GM18526 (cell line): Measurements from ENCODE around the gene PCDHGB7.

Experiments
- POLR2A ChIP-seq: IDR thresholded peaks from 3 replicates; pipeline ENCODE4 v1.6.1; 2011; ENCODE audit not compliant: insufficient read length; ENCODE audit errors: extremely low read depth

PCDHGB7 gene

DNA sequence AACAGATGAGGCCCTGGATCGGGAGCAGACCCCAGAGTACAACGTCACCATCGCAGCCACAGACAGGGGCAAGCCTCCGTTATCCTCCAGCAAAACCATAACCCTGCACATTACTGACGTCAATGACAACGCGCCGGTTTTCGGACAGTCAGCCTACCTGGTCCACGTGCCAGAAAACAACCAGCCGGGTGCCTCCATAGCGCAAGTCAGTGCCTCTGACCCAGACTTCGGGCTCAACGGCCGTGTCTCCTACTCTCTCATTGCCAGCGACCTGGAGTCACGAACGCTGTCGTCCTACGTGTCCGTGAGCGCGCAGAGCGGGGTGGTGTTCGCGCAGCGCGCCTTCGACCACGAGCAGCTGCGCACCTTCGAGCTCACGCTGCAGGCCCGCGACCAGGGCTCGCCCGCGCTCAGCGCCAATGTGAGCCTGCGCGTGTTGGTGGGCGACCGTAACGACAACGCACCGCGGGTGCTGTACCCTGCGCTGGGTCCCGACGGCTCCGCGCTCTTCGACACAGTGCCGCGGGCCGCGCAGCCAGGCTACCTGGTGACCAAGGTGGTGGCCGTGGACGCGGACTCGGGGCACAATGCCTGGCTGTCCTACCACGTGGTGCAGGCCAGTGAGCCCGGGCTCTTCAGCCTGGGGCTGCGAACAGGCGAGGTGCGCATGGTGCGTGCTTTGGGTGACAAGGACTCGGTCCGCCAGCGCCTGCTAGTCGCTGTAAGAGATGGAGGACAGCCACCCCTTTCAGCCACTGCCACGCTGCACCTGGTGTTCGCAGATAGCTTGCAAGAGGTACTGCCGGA is 1.8 kb downstream of the PCDHGB7 start:
- TF ChIP-seq POLR2A: no peak

DNA sequence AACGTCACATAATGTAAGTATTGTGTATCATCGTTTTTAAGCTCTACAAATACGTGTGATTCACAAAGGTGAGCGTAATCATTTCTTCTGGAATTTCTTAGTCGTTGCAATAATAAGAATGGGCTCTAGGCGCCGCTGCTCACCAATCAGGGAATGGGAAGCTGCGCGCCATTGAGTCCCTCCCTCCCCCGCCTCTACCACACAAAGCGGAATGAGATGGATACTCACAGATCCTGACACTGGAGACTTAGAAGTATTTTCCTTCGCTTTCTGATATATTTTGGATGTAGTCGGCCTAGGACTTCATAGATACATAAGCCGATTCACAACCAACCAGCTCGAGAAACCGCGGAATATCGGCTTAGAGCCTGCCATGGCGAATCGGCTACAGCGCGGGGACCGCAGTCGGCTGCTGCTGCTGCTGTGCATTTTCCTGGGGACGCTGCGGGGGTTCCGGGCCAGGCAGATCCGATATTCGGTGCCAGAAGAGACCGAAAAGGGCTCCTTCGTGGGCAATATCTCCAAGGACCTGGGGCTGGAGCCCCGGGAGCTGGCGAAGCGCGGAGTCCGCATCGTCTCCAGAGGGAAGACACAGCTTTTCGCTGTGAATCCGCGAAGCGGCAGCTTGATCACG is 3.5 kb downstream of the PCDHGB7 start, which contains the start of gene PCDHGA11:
Gene PCDHGA11, plus strand, starts transcription at position 197 of the 634 bp plus-strand sequence. Its CDS starts 177 bp downstream, at position 374.
- TF ChIP-seq POLR2A: no peak

DNA sequence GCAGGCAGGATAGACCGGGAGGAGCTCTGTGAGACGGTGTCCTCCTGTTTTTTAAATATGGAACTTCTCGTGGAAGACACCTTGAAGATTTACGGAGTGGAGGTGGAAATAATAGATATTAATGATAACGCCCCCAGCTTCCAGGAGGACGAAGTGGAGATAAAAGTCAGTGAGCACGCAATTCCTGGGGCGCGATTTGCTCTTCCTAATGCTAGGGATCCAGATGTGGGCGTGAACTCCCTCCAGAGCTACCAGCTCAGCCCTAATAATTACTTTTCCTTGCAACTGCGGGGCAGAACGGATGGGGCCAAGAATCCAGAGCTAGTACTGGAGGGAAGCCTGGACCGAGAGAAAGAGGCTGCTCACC is 4.0 kb downstream of the PCDHGB7 start:
- no peak for TF ChIP-seq POLR2A

DNA sequence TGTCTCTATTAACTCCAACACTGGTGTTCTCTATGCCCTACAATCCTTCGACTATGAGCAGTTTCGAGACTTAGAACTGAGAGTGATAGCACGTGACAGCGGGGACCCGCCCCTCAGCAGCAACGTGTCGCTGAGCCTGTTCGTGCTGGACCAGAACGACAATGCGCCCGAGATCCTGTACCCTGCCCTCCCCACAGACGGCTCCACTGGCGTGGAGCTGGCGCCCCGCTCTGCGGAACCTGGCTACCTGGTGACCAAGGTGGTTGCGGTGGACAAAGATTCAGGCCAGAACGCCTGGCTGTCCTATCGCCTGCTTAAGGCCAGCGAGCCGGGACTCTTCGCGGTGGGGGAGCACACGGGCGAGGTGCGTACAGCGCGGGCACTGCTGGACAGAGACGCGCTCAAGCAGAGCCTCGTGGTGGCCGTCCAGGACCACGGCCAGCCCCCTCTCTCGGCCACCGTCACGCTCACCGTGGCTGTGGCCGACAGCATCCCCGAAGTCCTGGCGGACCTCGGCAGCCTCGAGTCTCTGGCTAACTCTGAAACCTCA is 5.3 kb downstream of the PCDHGB7 start:
- no peak for TF ChIP-seq POLR2A

DNA sequence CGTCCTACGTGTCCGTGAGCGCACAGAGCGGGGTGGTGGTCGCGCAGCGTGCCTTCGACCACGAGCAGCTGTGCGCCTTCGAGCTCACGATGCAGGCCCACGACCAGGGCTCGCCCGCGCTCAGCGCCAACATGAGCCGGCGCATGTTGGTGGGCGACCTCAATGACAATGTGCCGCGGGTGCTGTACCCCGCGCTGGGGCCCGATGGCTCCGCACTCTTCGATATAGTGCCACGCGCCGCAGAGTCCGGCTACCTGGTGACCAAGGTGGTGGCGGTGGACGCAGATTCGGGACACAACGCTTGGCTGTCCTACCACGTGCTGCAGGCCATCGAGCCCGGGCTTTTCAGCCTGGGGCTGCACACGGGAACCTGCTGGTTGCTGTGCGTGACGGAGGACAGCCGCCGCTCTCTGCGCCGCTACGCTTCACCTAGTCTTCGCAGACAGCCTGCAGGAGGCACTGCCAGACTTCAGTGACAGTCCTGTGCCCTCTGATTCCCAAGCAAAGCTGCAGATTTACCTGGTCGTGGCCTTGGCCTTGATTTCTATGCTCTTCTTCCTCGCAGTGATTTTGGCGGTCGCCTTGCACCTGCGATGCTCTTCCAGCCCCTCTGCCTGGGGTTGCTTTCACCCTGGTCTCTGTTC is 10.4 kb downstream of the PCDHGB7 start:
- no peak for TF ChIP-seq POLR2A

DNA sequence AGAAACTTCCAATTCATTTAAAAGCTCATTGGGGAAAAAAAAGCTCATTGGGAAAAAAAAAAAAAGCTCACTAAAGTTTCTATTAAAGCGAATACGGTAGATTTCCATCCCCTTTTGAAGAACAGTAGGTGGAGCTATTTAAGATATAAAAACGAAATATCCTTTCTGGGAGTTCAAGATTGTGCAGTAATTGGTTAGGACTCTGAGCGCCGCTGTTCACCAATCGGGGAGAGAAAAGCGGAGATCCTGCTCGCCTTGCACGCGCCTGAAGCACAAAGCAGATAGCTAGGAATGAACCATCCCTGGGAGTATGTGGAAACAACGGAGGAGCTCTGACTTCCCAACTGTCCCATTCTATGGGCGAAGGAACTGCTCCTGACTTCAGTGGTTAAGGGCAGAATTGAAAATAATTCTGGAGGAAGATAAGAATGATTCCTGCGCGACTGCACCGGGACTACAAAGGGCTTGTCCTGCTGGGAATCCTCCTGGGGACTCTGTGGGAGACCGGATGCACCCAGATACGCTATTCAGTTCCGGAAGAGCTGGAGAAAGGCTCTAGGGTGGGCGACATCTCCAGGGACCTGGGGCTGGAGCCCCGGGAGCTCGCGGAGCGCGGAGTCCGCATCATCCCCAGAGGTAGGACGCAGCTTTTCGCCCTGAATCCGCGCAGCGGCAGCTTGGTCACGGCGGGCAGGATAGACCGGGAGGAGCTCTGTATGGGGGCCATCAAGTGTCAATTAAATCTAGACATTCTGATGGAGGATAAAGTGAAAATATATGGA is 13.0 kb downstream of the PCDHGB7 start, which contains the start of gene PCDHGA12:
Gene PCDHGA12, plus strand, starts transcription at position 176 of the 782 bp plus-strand sequence. Its CDS starts 253 bp downstream, at position 429.
- no peak for TF ChIP-seq POLR2A

DNA sequence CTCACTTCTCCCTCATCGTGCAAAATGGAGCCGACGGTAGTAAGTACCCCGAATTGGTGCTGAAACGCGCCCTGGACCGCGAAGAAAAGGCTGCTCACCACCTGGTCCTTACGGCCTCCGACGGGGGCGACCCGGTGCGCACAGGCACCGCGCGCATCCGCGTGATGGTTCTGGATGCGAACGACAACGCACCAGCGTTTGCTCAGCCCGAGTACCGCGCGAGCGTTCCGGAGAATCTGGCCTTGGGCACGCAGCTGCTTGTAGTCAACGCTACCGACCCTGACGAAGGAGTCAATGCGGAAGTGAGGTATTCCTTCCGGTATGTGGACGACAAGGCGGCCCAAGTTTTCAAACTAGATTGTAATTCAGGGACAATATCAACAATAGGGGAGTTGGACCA is 13.8 kb downstream of the PCDHGB7 start:
- TF ChIP-seq POLR2A: no peak

DNA sequence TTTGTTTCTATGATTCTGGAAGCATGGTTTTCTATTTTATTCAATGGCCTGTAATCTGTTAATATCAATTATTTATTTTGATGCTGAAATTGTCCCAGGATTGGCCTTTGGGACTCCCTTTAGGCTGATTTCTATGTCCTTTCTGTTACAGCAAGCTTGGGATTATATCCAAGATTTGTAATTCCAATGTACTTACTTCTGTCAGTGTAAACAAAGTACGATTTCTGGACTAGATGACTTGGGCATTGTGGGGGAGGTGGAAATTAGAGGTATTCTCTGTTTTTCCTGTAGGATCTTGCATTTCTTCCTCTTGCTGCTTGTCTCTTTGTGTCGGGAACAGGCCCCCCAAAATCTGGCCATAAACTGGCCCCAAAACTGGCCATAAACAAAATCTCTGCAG is 16.5 kb downstream of the PCDHGB7 start:
- TF ChIP-seq POLR2A: no peak

DNA sequence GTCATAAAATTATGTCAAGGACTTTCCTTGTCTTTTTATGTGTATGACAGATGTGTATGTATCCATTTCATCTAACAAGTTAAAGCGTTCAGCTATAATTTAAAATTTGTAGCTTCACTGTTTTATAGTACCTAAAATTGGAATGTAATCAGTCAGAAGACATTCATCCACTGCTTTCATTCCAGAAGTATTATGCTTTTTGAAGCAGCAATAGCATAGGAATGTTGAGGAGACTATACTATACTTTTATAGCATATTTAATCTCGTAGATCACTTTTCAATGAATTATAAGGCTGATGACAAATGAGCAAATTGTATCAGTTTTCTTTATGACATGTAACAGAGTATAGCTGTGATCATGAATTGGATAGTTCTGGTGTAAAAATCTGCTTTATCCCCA is 19.7 kb downstream of the PCDHGB7 start:
- TF ChIP-seq POLR2A: no peak

DNA sequence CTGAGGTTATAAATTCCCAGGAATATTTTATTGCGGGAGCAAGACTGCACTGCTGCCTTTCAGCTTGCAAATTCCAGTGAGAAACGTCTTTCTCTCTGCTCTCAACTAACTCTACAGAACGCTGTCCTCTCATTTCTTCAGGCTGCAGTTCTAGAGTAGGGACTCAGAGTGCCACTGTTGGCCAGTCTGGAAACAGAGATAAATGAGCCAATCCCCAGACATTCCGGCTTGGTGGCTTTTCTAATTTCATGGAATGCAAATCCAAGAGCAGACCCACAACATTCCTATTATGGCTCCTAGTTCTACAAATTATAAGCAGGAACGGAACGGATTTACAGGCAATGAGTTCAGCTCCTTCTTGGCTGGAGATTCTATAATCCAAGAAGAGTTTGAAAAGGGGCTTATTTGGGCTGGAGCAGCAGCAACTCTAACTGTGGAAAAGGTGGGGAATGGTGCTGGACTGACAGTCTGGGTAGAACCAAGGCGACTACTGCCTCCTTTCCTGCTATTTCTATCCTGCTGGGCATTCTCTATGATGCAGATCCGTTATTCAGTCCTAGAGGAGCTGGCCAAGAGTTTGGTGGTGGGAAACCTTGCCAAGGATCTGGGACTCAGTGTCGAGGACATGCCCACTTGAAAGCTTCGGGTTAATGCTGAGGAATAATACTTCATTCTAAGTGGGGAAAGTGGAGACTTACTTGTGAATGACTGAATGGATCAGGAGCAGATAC is 22.1 kb downstream of the PCDHGB7 start:
- no peak for TF ChIP-seq POLR2A

DNA sequence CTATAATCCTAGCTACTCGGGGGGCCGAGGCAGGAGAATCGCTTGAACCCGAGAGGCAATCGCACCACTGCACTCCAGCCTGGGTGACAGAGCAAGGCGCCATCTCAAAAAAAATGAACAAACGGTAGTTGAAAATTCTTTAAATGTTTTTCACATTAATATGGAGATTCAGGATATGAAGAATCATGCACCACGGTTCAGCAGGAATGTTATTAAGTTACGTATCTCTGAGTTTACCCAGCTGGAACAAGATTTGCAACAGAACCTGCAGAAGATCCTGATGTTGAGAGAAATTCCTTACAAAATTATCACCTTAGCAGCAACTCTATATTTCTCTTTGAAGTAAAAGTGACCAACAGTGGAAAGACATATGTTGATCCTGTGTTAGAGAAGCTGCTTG is 22.9 kb downstream of the PCDHGB7 start:
- TF ChIP-seq POLR2A: no peak

DNA sequence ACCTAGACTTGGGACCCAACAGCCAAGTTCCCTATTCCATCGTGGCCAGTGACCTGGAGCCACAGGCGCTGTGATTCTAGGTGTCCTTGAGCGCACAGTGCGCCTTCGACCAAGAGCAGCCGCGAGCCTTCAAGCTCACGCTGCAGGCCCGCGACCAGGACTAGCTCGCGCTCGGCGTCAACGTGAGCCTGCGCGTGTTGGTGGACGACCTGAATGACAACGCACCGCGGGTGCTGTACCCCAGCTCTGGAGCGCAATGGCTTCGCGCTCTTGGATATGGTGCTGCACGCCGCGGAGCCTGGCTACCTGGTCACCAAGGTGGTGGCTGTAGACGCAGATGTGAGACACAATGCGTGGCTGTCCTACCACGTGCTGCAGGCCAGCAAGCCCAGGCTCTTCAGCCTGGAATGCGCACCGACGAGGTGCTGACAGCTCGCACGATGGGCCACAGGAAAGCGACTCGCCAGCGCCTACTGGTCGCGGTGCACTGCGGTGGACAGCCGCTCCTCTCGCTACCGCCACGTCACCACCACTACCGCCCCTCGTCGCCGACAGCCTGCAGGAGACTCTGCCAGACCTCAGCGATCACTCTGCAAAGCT is 24.2 kb downstream of the PCDHGB7 start:
- TF ChIP-seq POLR2A: no peak

DNA sequence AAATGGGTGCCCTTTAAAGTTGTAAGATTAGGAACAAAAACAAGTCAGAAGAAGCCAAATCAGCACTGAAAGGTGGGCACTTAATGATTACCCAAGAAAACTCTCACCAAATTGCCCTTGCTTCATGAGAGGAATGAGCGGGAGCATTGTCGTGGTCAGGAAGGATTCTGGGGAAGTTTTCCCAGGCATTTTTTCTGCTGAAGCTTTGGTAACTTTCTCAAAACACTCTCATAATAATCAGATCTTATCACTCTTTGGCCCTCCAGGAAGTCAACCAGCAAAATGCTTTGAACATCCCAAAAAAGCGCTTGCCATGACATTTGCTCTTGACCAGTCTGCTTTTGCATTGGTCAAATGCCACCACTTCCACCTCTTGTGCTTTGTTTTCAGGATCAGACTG is 47.9 kb downstream of the PCDHGB7 start:
- no peak for TF ChIP-seq POLR2A
